HCEC 1CT (cell line): ENCODE data around the gene POLE.

ENCODE experiments used
- DNase-seq: peaks from one replicate; pipeline ENCODE4 v3.0.0-alpha.2; 2017

POLE gene

GRCh38 chr12:132624910-132625630, 62.1 kb downstream of the POLE start:
- DNase-seq: no peak

- no peak for DNase-seq
These were observed 62.8 kb downstream of the POLE start for GRCh38 chr12:132624186-132624855.

- no peak for DNase-seq
These were observed 63.9 kb downstream of the POLE start for GRCh38 chr12:132623072-132623869.

- peak; percentile 78 for DNase-seq
These were observed 64.6 kb downstream of the POLE start for GRCh38 chr12:132622437-132623071.

- no peak for DNase-seq
These were observed 65.3 kb downstream of the POLE start for GRCh38 chr12:132621657-132622435.

- DNase-seq: no peak
These were observed 66.1 kb downstream of the POLE start for GRCh38 chr12:132620899-132621656.

GRCh38 chr12:132620113-132620898, 66.8 kb downstream of the POLE start:
- no peak for DNase-seq

GRCh38 chr12:132619386-132620112, 67.6 kb downstream of the POLE start:
- DNase-seq: no peak

GRCh38 chr12:132619071-132619385, 68.1 kb downstream of the POLE start:
- DNase-seq: no peak

- no peak for DNase-seq
These were observed 68.5 kb downstream of the POLE start, which contains the start of gene P2RX2 for GRCh38 chr12:132618683-132619043. Gene P2RX2 (plus strand): TSS chr12:132618776. CDS start chr12:132618817, 41 bp downstream.

GRCh38 chr12:132617822-132618682, 69.1 kb downstream of the POLE start:
- DNase-seq: no peak

- DNase-seq: no peak
These were observed 69.9 kb downstream of the POLE start for GRCh38 chr12:132617135-132617701.

- no peak for DNase-seq
These were observed 71.5 kb downstream of the POLE start for GRCh38 chr12:132615579-132616038.

GRCh38 chr12:132614861-132615578, 72.1 kb downstream of the POLE start:
- peak; percentile 64 for DNase-seq

- DNase-seq: no peak
These were observed 73.1 kb downstream of the POLE start for GRCh38 chr12:132614029-132614428.

GRCh38 chr12:132611620-132612019, 75.5 kb downstream of the POLE start:
- no peak for DNase-seq

GRCh38 chr12:132610866-132611602, 76.1 kb downstream of the POLE start:
- DNase-seq: no peak
